Astrocyte (in vitro differentiated cells and primary cell): ENCODE results near the gene SF3B3.

Experiments
- EZH2 ChIP-seq: IDR thresholded peaks from 2 replicates; pipeline ENCODE4 v1.6.1; 2012; ENCODE audit warnings: mild to moderate bottlenecking, low read length, inconsistent platforms; ENCODE audit not compliant: insufficient read depth
- TF ChIP-seq, protein P1 (sequence below): IDR thresholded peaks from 2 replicates; pipeline ENCODE4 v1.5.1; 2011; ENCODE audit warnings: low read depth, mild to moderate bottlenecking, inconsistent platforms, low read length, moderate library complexity; ENCODE audit not compliant: insufficient read depth

DNA sequence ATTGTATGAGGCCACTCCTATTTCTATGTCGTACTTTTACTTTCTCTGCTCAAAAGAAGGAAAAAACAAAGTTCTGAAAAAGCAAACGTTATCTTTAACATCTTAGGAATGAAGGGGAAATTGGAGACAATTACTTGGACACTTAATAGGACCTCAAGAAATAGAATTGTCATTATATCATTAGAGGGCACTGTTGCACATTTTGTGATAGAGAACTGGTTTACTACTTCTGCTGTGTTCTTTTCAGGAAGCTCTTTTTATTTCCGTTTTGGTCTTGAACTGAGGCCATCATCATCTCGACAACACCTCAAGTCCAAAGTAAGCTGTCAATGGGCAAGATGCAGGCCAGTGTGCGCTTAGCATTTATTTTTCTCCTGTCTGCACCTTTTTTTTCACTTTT is 14.9 kb upstream of the SF3B3 start:
- TF ChIP-seq, protein P1, sequence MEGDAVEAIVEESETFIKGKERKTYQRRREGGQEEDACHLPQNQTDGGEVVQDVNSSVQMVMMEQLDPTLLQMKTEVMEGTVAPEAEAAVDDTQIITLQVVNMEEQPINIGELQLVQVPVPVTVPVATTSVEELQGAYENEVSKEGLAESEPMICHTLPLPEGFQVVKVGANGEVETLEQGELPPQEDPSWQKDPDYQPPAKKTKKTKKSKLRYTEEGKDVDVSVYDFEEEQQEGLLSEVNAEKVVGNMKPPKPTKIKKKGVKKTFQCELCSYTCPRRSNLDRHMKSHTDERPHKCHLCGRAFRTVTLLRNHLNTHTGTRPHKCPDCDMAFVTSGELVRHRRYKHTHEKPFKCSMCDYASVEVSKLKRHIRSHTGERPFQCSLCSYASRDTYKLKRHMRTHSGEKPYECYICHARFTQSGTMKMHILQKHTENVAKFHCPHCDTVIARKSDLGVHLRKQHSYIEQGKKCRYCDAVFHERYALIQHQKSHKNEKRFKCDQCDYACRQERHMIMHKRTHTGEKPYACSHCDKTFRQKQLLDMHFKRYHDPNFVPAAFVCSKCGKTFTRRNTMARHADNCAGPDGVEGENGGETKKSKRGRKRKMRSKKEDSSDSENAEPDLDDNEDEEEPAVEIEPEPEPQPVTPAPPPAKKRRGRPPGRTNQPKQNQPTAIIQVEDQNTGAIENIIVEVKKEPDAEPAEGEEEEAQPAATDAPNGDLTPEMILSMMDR = no peak
- TF ChIP-seq EZH2 = no peak
